Ishikawa (cell line): ENCODE measurements around the gene WDR48.

Experiments
- CEBPB ChIP-seq: IDR thresholded peaks from 2 replicates; pipeline ENCODE4 v1.6.1; 2012
- EGR1 ChIP-seq: IDR thresholded peaks from 2 replicates; pipeline ENCODE4 v1.6.1; 2012
- EP300 ChIP-seq: IDR thresholded peaks from 2 replicates; pipeline ENCODE4 v1.6.1; 2012; ENCODE audit warnings: borderline replicate concordance
- FOXM1 ChIP-seq: IDR thresholded peaks from 2 replicates; pipeline ENCODE4 v1.6.1; 2012; ENCODE audit warnings: low read depth, borderline replicate concordance
- MAX ChIP-seq: IDR thresholded peaks from 2 replicates; pipeline ENCODE4 v1.6.1; 2012
- RAD21 ChIP-seq: IDR thresholded peaks from 2 replicates; pipeline ENCODE4 v1.6.1; 2012; ENCODE audit warnings: low read depth
- REST ChIP-seq: IDR thresholded peaks from 2 replicates; pipeline ENCODE4 v1.6.1; 2012; ENCODE audit warnings: low read depth, mild to moderate bottlenecking
- TAF1 ChIP-seq: IDR thresholded peaks from 2 replicates; pipeline ENCODE4 v1.6.1; 2012; ENCODE audit warnings: low read depth, mild to moderate bottlenecking
- YY1 ChIP-seq: IDR thresholded peaks from 2 replicates; pipeline ENCODE4 v1.6.1; 2012; ENCODE audit warnings: low read depth
- ZBTB7A ChIP-seq: IDR thresholded peaks from 2 replicates; pipeline ENCODE4 v1.6.1; 2012; ENCODE audit warnings: low read depth
- TF ChIP-seq, protein P1 (sequence below): IDR thresholded peaks from 2 replicates; pipeline ENCODE4 v1.6.1; 2012

DNA sequence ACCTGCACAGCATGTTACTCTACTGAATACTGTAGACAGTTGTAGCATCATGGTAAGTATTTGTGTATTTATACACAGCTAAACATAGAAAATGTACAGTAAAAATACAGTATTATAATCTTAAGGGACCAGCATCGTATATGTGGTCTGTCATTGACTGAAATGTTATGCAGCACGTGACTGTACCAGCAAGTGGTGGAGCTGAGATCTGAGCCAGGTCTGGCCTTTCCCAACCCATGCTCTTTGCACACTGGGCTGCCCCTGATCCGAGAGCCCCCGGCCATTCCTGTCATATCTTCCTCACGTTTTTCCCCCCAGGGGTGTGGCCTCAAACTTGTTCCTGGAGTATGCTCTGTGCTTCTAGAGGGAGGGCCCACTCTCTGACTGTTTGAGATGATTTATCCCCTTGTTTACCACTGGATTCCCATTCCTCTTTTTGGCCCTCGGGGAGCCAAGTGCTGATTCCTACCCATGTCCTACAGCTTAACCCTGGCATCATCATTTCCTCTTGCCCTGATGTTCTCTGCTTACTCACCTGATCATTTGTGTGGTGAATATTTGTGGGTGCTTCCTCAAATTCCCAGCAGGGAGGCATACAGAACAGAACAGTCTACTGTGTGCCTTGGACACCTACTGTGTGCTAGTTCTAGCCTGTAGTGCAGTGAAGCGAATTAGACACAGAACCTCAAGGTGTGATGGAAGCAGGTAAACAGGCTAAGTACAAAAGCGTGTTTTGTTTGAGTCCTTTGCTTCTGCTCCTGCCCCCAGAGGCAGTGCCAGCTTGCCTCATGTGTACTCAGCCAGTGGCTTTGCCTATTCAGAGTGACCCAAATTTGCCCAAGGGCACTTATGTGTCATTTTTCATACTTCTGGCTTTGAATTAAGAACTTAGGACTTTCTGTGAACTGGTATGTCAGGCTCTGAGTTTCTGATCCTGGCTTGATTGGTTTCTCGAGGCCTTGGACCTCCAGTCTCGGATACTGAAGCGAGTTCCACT lies 80.6 kb downstream of the WDR48 start:
- TF ChIP-seq YY1 (no peak), EP300 (no peak), REST (no peak), RAD21 (no peak), TAF1 (no peak), MAX (no peak), CEBPB (no peak), FOXM1 (no peak), ZBTB7A (no peak), EGR1 (no peak)
- TF ChIP-seq, protein P1, sequence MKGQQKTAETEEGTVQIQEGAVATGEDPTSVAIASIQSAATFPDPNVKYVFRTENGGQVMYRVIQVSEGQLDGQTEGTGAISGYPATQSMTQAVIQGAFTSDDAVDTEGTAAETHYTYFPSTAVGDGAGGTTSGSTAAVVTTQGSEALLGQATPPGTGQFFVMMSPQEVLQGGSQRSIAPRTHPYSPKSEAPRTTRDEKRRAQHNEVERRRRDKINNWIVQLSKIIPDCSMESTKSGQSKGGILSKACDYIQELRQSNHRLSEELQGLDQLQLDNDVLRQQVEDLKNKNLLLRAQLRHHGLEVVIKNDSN: no peak
